Measurements from ENCODE around the gene ACOXL. TPM values are rescaled to one million over a fixed set of nuclear protein-coding genes. Genes with fewer than 3 reads are reported as not detected.

Gene ACOXL
- total and polyA plus RNA-seq, 3 donors from 2014 or later, result 4.9 to 7.9 (median 5.3) TPM

DNA sequence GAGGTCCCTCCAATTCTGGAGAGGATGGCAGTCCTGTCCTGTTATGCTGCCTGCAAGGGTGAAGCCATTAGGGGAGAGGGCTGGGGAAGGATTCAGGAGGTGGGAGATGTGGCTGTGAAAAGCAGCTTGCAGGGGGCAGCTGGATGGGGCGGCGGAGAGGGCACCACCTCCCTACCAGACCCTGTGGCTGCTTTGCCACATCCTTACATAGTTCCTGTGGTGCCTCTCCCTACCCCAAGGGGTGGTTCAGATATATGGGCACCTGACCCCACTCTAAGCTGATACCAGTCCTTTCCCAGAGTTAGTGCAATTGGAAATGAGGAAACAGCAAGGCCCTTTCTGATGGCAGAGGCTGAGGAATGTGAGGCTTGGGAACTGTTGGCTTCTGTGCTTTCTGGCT, 6.1 kb upstream of the ACOXL start:
- Histone ChIP-seq H3K36me3 (ENCODE audit: low read depth, missing control alignments) (no peaks in the 10 kb centered on the region), H3K4me1 (no peaks in the 10 kb centered on the region), H3K9me3 (no peaks in the 10 kb centered on the region), H3K27me3 (no peaks in the 10 kb centered on the region), H3K27ac (no peak overlapping the region), H3K4me3 (no peak overlapping the region)
- DNase-seq, result no peak
- 84 to 100% methylated on average over 2 of the region's 2 CpGs for WGBS, 2 donors
- intact Hi-C loops (cut with DNase I; ENCODE audit: low total_unique reads), result no loop called here
- TF ChIP-seq, protein P1, sequence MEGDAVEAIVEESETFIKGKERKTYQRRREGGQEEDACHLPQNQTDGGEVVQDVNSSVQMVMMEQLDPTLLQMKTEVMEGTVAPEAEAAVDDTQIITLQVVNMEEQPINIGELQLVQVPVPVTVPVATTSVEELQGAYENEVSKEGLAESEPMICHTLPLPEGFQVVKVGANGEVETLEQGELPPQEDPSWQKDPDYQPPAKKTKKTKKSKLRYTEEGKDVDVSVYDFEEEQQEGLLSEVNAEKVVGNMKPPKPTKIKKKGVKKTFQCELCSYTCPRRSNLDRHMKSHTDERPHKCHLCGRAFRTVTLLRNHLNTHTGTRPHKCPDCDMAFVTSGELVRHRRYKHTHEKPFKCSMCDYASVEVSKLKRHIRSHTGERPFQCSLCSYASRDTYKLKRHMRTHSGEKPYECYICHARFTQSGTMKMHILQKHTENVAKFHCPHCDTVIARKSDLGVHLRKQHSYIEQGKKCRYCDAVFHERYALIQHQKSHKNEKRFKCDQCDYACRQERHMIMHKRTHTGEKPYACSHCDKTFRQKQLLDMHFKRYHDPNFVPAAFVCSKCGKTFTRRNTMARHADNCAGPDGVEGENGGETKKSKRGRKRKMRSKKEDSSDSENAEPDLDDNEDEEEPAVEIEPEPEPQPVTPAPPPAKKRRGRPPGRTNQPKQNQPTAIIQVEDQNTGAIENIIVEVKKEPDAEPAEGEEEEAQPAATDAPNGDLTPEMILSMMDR (IDR thresholded peaks at IDR 0.05), result no peak
- no peak for TF ChIP-seq POLR2A (IDR thresholded peaks at IDR 0.05)

DNA sequence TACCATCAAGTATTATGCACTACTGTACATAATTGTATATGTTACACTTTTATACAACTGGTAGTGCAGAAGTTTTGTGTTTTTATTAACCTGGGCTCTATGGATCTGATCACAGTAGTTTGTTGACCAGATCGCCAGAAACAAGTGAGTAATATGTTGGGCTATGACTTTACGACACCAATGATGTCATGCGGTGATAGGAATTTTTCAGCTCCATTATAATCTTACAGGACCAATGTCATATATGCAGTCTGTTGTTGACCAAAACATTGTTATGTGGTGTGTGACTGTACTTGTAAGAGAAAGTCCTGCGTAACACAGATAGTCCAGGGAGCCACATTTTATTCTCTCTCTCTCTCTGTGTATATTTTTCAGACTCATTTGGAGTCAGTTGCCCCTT, 4.5 kb upstream of the ACOXL start:
- H3K4me1 ChIP-seq, result no peaks in the 10 kb centered on the region
- no peak for DNase-seq
- no peak overlapping the region for H3K4me3 ChIP-seq
- TF ChIP-seq, protein P1 (IDR thresholded peaks at IDR 0.05), result no peak
- TF ChIP-seq POLR2A (IDR thresholded peaks at IDR 0.05), result no peak
- H3K27me3 ChIP-seq, result no peaks in the 10 kb centered on the region
- intact Hi-C loops (cut with DNase I; ENCODE audit: low total_unique reads), result no loop called here
- no peak overlapping the region for H3K27ac ChIP-seq
- no peaks in the 10 kb centered on the region for H3K36me3 ChIP-seq (ENCODE audit: low read depth, missing control alignments)
- H3K9me3 ChIP-seq, result no peaks in the 10 kb centered on the region
- 94 to 97% methylated on average over 4 of the region's 4 CpGs for WGBS, 2 donors

DNA sequence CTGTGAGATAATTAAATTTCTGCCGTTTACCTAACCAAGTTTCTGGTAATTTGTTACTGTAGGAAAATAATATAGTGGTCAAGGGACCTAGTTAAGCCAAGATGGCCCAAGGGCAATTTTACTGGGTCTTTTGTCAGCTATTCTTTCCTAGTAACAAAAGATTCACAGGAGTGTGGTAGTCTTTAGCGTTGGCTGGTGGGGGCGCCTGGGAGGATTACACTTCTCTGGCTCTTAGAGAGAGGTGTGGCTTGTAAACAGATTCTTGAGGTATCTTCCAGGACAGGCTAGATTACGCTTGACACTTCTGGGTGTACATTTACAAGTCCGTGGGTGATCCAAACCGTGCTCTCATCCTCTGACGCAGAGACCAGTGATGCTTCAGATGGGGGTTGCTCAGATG, 3.3 kb upstream of the ACOXL start:
- Histone ChIP-seq H3K27ac (no peak overlapping the region), H3K4me1 (no peaks in the 10 kb centered on the region), H3K27me3 (no peaks in the 10 kb centered on the region), H3K4me3 (no peak overlapping the region), H3K36me3 (ENCODE audit: low read depth, missing control alignments) (no peaks in the 10 kb centered on the region), H3K9me3 (no peaks in the 10 kb centered on the region)
- 80 to 88% methylated on average over 7 of the region's 7 CpGs for WGBS, 2 donors
- intact Hi-C loops (cut with DNase I; ENCODE audit: low total_unique reads), result no loop called here
- no peak for DNase-seq
- TF ChIP-seq, protein P1 (IDR thresholded peaks at IDR 0.05), result no peak
- no peak for TF ChIP-seq POLR2A (IDR thresholded peaks at IDR 0.05)

DNA sequence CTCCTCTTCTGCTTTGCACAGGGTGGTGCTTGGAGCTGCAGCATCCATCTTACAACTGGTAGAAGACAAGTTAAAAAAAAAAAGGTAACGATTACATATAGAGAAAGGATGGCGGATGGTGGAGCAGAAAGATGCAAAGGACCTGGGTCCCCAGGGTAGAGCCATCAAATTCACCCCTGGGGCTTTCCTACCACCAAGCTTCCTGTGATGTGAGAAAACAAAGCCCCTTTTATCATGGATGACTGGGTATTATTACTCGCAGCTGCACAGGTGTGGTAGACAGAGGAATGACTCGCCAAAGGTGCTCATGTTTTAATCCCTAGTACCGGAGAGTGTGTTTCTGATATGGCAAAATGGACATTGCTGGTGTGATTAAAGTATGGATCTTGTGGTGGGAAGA, 1.3 kb upstream of the ACOXL start:
- no peaks in the 10 kb centered on the region for H3K4me1 ChIP-seq
- intact Hi-C loops (cut with DNase I; ENCODE audit: low total_unique reads), result no loop called here

GRCh38 chr2:110735366-110735765, 3.0 kb downstream of the ACOXL start:
- TF ChIP-seq, protein P1 (IDR thresholded peaks at IDR 0.05), result no peak
- TF ChIP-seq POLR2A (IDR thresholded peaks at IDR 0.05), result no peak
- no peaks in the 10 kb centered on the region for H3K36me3 ChIP-seq (ENCODE audit: low read depth, missing control alignments)
- no peaks in the 10 kb centered on the region for H3K27me3 ChIP-seq
- intact Hi-C loops (cut with DNase I; ENCODE audit: low total_unique reads), result no loop called here
- H3K4me1 ChIP-seq, result no peaks in the 10 kb centered on the region
- no peak overlapping the region for H3K27ac ChIP-seq
- no peak overlapping the region for H3K4me3 ChIP-seq
- DNase-seq, result no peak
- H3K9me3 ChIP-seq, result no peaks in the 10 kb centered on the region
- WGBS, 2 donors, result 74 to 75% methylated on average over 4 of the region's 4 CpGs

More for the DNA sequence above, 1.3 kb upstream of the ACOXL start:
- 86 to 88% methylated on average over 5 of the region's 5 CpGs for WGBS, 2 donors
- Histone ChIP-seq H3K36me3 (ENCODE audit: low read depth, missing control alignments) (no peaks in the 10 kb centered on the region), H3K9me3 (no peaks in the 10 kb centered on the region), H3K27ac (no peak overlapping the region), H3K27me3 (no peaks in the 10 kb centered on the region), H3K4me3 (no peak overlapping the region)
- DNase-seq, result no peak
- no peak for TF ChIP-seq POLR2A (IDR thresholded peaks at IDR 0.05)
- TF ChIP-seq, protein P1 (IDR thresholded peaks at IDR 0.05), result no peak

Measured in testis (tissue), 3 donors.